ENCODE measurements around the gene VSIR. TPM values are rescaled to one million over a fixed set of nuclear protein-coding genes. Genes with fewer than 3 reads are reported as not detected.

VSIR gene
- total RNA-seq, 2 donors from 2014 or later = 14.8 to 17.1 TPM

DNA sequence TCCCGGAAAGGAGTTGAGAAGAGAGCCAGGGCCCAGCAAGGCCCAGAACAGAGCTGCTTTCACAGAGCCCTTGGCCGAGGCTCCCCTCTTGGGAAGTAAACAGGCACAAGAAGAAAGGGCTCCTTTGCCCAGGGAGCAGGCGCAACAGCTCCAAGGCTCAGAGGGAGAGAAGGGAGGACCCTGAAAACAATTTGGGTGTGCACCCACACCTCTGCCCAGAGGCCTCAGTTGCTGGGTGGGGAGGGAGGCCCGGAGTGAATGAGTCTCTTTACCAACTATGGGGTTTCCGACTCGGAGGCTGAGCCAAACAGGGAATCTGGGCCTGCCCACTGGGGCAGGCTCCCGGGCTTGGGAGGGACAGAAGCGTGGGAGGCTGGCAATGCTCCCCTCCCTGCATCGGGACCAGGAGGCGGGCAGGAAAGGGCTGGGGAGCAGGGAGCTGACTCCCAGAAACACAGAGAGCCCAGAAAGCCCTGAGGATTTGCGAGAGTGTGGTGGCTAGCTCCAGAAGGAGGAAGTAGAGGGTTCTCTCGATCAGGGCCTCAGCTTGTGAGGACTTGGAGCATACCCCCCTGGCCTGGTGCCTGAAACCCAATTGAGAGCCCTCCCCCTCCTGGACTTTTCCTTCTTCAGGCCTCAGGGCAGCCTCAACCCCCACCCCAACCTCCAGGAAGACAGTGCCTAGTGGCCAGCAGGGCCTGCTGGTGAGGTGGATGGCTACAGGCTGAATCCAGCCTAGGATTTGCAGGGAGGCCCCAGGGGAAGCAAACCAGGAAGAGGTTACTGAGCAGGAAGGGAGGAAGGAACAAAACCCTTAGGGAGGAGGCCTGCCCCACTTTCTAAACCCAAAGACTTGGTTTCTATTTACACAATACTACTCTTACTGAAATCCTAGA, 59.9 kb downstream of the VSIR start:
- no peak overlapping the region for H3K4me3 ChIP-seq
- peaks cover 17% of the 10 kb centered on the region for H3K4me1 ChIP-seq
- DNase-seq (peak; percentile 37 to 67 (median 56)), ATAC-seq (peak; percentile 66)
- H3K9me3 ChIP-seq = no peaks in the 10 kb centered on the region
- TF ChIP-seq, protein P1, sequence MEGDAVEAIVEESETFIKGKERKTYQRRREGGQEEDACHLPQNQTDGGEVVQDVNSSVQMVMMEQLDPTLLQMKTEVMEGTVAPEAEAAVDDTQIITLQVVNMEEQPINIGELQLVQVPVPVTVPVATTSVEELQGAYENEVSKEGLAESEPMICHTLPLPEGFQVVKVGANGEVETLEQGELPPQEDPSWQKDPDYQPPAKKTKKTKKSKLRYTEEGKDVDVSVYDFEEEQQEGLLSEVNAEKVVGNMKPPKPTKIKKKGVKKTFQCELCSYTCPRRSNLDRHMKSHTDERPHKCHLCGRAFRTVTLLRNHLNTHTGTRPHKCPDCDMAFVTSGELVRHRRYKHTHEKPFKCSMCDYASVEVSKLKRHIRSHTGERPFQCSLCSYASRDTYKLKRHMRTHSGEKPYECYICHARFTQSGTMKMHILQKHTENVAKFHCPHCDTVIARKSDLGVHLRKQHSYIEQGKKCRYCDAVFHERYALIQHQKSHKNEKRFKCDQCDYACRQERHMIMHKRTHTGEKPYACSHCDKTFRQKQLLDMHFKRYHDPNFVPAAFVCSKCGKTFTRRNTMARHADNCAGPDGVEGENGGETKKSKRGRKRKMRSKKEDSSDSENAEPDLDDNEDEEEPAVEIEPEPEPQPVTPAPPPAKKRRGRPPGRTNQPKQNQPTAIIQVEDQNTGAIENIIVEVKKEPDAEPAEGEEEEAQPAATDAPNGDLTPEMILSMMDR (IDR thresholded peaks at IDR 0.05) = peak in 1 of 7 experiments; percentile 15
- TF ChIP-seq POLR2A (IDR thresholded peaks at IDR 0.05) = peak in 1 of 3 donors; percentile 47
- no peaks in the 10 kb centered on the region for H3K27me3 ChIP-seq
- peak overlapping the region; percentile 48 to 81 (median 62) for H3K27ac ChIP-seq
- no peaks in the 10 kb centered on the region for H3K36me3 ChIP-seq (replicated peaks in 1 of 2; ENCODE audit: insufficient read depth in 1 of 2, low read depth in 2 of 2)
- intact Hi-C loops (cut with DNase I) = no loop called here
- WGBS, 2 donors = 43 to 57% methylated on average over 12 of the region's 12 CpGs

DNA sequence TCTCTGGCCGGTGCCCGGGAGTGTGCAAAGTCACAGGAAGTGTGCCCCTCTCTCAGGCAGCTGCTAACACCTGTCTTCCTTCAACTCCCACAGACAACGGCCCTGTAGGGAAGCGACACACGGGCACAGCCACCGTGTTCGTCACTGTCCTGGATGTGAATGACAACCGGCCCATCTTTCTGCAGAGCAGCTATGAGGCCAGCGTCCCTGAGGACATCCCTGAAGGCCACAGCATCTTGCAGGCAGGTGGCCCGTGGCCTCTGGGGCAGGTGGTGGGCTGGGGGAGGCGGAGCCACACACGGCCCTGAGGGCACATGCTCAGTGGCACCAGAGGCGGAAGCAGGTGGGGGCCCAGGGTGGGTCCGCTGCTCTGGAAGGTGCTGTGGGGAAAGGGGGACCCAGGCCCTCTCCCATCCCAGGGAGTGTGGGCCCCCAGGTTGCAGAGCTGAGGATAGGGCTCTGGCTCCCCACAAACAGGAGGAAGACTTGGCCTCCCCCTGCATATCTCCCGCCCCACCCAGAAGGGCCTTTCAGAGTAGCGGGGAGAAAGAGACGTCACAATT, 60.7 kb downstream of the VSIR start:
- peak overlapping the region; percentile 14 to 81 (median 62) for H3K27ac ChIP-seq
- intact Hi-C loops (cut with DNase I) = no loop called here
- 61 to 63% methylated on average over 11 to 17 of the region's 17 CpGs for WGBS, 2 donors
- TF ChIP-seq POLR2A (IDR thresholded peaks at IDR 0.05) = no peak
- TF ChIP-seq, protein P1 (IDR thresholded peaks at IDR 0.05) = no peak
- ATAC-seq = no peak
- DNase-seq = no peak
- H3K9me3 ChIP-seq = no peaks in the 10 kb centered on the region
- H3K4me1 ChIP-seq = peaks cover 17% of the 10 kb centered on the region
- H3K4me3 ChIP-seq = no peak overlapping the region
- no peaks in the 10 kb centered on the region for H3K36me3 ChIP-seq (replicated peaks in 1 of 2; ENCODE audit: insufficient read depth in 1 of 2, low read depth in 2 of 2)
- H3K27me3 ChIP-seq = no peaks in the 10 kb centered on the region

DNA sequence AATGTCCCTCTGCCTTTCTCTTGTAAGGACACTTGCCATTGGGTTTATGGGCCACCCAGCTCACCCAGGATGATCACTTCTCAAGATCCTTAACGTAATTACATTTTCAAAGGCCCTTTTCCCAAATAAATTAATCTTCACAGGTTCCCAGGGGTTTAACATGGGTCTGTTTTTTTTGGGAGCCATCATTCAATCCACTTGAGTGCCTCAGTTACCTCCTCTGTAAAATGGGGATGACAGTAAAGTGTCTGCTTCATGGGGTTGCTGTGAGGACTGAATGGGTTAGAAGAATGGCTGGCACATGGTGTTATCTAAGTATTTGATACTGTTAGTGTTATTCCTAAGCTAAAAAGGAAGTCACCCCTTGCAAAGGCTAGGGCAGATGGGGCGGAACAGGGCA, 61.1 kb downstream of the VSIR start:
- intact Hi-C loops (cut with DNase I) = no loop called here
- no peak for TF ChIP-seq POLR2A (IDR thresholded peaks at IDR 0.05)
- TF ChIP-seq, protein P1 (IDR thresholded peaks at IDR 0.05) = no peak
- ATAC-seq (no peak), DNase-seq (no peak)
- Histone ChIP-seq H3K4me3 (no peak overlapping the region), H3K27ac (peak overlapping the region in 1 of 4 donors; percentile 14), H3K9me3 (no peaks in the 10 kb centered on the region), H3K36me3 (replicated peaks in 1 of 2; ENCODE audit: insufficient read depth in 1 of 2, low read depth in 2 of 2) (no peaks in the 10 kb centered on the region), H3K27me3 (no peaks in the 10 kb centered on the region), H3K4me1 (peaks cover 17% of the 10 kb centered on the region)
- WGBS, 2 donors = 80 to 83% methylated on average over 2 of the region's 2 CpGs

DNA sequence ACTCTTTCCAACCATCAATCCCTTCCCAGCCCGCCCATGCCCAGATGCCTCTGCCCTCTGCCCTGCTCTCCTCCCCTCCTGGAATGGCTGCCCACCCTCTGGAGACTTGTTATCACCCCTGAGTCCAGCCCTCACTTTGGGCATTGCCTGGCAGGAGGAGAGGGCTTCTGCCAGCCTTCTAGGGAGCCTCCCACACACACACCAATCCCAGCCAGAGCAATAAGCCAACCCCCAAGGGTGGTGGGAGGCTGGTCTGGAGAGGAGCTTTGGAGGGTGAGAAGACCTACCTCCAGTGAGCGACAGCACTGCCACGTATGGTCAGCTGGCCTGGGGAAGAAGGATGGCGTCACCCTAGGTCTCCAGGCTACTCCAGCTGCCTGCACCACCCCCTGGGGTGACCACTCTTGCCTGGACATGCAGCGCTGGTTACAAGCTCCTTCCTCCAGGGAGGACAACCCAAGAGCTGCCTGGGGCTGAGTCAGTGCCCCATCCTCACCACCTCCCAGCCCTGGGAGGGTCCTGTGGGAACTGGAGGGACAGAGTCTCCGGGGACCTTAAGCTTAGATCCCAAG, 62.2 kb downstream of the VSIR start:
- WGBS, 2 donors = 79 to 80% methylated on average over 4 to 6 of the region's 6 CpGs

More for the DNA sequence above, 62.2 kb downstream of the VSIR start:
- no peak for ATAC-seq
- peaks cover 17% of the 10 kb centered on the region for H3K4me1 ChIP-seq
- intact Hi-C loops (cut with DNase I) = no loop called here
- DNase-seq = no peak
- no peaks in the 10 kb centered on the region for H3K9me3 ChIP-seq
- TF ChIP-seq, protein P1 (IDR thresholded peaks at IDR 0.05) = no peak
- TF ChIP-seq POLR2A (IDR thresholded peaks at IDR 0.05) = no peak
- H3K36me3 ChIP-seq (replicated peaks in 1 of 2; ENCODE audit: insufficient read depth in 1 of 2, low read depth in 2 of 2) = no peaks in the 10 kb centered on the region
- no peaks in the 10 kb centered on the region for H3K27me3 ChIP-seq
- H3K4me3 ChIP-seq = no peak overlapping the region
- no peak overlapping the region for H3K27ac ChIP-seq
